ENCODE measurements around the gene OR8B2. TPM values are rescaled to one million over a fixed set of nuclear protein-coding genes. Genes with fewer than 3 reads are reported as not detected.

Gene OR8B2
- polyA plus RNA-seq, 3 donors = not detected

Other genes with a start within 250 kb of the OR8B2 start
- not detected for gene OR10D3, start 201.2 kb downstream of the OR8B2 start, polyA plus RNA-seq (ENCODE audit: insufficient read length in 3 of 3)
- gene OR8G1, start 143.4 kb downstream of the OR8B2 start, polyA plus RNA-seq (ENCODE audit: insufficient read length in 3 of 3) = not detected
- gene OR8G5, start 128.1 kb downstream of the OR8B2 start, polyA plus RNA-seq (ENCODE audit: insufficient read length in 3 of 3) = not detected
- gene OR8D1, start 70.5 kb downstream of the OR8B2 start, polyA plus RNA-seq (ENCODE audit: insufficient read length in 3 of 3) = not detected
- gene OR8D2, start 64.3 kb downstream of the OR8B2 start, polyA plus RNA-seq (ENCODE audit: insufficient read length in 3 of 3) = not detected
- not detected for gene OR8B3, start 14.5 kb upstream of the OR8B2 start, polyA plus RNA-seq (ENCODE audit: insufficient read length in 3 of 3)
- gene OR8B4, start 40.4 kb upstream of the OR8B2 start, polyA plus RNA-seq (ENCODE audit: insufficient read length in 3 of 3) = not detected
- gene OR8B8, start 61.2 kb upstream of the OR8B2 start, polyA plus RNA-seq (ENCODE audit: insufficient read length in 3 of 3) = under 1 TPM in 1 of 3 donors, not detected in 2; 0.03 TPM
- not detected for gene OR8B12, start 159.2 kb upstream of the OR8B2 start, polyA plus RNA-seq (ENCODE audit: insufficient read length in 3 of 3)
- gene OR8A1, start 185.5 kb upstream of the OR8B2 start, polyA plus RNA-seq (ENCODE audit: insufficient read length in 3 of 3) = under 1 TPM in 2 of 3 donors, not detected in 1; 0.03 TPM
- gene PANX3, start 226.9 kb upstream of the OR8B2 start, polyA plus RNA-seq (ENCODE audit: insufficient read length in 3 of 3) = not detected
- 10 to 100 TPM; 27.0 to 27.2 (median 27.1) TPM for gene TBRG1, start 238.4 kb upstream of the OR8B2 start, polyA plus RNA-seq (ENCODE audit: insufficient read length in 3 of 3)

All from right renal cortex interstitium (tissue), 3 donors.